GM21717 (cell line): ENCODE measurements around the gene STUB1.
A peak's percentile ranks its signal among the peaks of the same experiment; 100 is the strongest.

Source experiments
- ATAC-seq: cut with Tn5 transposase; IDR thresholded peaks from one replicate; pipeline ENCODE4 v1.9.1; 2021; ENCODE audit warnings: mild to moderate bottlenecking, moderate library complexity; ENCODE audit not compliant: unreplicated experiment

The STUB1 gene

DNA sequence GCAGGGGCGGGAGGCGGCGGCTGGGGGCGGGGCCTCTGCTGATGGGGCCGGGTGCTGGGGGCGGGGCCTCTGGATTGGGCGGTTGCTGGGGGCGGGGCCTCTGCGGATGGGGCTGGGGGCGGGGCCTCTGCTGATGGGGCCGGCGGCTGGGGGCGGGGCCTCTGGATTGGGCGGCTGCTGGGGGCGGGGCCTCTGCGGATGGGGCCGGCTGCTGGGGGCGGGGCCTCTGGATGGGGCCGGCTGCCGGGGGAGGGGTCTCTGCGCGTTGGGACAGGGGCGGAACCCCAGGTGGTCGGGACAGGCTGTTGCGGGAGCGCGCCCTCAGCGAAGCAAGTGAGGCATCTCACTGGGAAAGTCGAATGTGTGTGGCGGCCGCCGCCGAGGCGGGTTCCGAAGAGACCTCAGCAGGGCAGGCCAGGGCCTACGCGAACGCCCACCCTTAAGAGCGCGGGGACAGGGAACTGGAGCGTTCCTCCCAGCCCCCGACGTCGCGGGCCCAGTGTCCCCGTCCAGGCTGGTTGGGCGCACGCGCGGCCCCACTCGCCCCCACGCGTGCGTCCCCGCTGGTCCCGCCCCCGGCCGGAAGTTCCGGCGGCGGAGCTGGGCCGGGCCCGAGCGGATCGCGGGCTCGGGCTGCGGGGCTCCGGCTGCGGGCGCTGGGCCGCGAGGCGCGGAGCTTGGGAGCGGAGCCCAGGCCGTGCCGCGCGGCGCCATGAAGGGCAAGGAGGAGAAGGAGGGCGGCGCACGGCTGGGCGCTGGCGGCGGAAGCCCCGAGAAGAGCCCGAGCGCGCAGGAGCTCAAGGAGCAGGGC, at the start of gene STUB1:
Gene STUB1, plus strand, starts transcription at position 597 of the 811 bp plus-strand sequence. Its CDS starts 116 bp downstream, at position 713.
- peak; percentile 31 for ATAC-seq

- no peak for ATAC-seq
Measured at GRCh38 chr16:630815-631405, 49.3 kb upstream of the STUB1 start, which contains the start of gene WFIKKN1. TSS of gene WFIKKN1 (plus strand) at chr16:630985. CDS start at chr16:631254, 269 bp downstream.

DNA sequence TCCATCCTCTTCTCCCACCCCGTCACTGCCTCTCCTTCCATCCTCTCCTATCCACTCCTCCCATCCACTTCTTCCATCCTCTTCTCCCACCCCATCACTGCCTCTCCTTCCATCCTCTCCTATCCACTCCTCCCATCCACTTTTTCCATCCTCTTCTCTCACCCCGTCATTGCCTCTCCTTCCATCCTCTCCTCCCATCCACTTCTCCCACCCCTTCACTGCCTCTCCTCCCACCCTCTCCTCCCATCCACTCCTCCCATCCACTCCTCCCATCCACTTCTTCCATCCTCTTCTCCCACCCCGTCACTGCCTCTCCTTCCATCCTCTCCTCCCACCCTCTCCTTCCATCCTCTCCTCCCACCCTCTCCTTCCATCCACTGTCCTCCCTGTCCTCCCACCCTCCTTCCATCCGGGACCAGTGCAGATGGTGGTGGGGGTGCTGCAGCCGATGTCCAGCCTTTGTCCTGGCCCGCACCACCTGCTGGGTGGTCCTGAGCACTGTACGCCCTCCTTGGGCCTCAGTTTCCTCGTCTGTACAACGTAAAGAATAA, 48.3 kb upstream of the STUB1 start:
- no peak for ATAC-seq

DNA sequence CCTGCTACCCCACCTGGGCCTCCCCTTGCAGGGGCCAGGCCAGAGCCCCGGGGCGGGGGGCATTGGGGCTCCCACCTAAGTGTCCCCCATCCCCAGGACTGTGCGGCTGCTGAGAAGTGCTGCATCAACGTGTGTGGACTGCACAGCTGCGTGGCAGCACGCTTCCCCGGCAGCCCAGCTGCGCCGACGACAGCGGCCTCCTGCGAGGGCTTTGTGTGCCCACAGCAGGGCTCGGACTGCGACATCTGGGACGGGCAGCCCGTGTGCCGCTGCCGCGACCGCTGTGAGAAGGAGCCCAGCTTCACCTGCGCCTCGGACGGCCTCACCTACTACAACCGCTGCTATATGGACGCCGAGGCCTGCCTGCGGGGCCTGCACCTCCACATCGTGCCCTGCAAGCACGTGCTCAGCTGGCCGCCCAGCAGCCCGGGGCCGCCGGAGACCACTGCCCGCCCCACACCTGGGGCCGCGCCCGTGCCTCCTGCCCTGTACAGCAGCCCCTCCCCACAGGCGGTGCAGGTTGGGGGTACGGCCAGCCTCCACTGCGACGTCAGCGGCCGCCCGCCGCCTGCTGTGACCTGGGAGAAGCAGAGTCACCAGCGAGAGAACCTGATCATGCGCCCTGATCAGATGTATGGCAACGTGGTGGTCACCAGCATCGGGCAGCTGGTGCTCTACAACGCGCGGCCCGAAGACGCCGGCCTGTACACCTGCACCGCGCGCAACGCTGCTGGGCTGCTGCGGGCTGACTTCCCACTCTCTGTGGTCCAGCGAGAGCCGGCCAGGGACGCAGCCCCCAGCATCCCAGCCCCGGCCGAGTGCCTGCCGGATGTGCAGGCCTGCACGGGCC, 47.5 kb upstream of the STUB1 start:
- no peak for ATAC-seq

DNA sequence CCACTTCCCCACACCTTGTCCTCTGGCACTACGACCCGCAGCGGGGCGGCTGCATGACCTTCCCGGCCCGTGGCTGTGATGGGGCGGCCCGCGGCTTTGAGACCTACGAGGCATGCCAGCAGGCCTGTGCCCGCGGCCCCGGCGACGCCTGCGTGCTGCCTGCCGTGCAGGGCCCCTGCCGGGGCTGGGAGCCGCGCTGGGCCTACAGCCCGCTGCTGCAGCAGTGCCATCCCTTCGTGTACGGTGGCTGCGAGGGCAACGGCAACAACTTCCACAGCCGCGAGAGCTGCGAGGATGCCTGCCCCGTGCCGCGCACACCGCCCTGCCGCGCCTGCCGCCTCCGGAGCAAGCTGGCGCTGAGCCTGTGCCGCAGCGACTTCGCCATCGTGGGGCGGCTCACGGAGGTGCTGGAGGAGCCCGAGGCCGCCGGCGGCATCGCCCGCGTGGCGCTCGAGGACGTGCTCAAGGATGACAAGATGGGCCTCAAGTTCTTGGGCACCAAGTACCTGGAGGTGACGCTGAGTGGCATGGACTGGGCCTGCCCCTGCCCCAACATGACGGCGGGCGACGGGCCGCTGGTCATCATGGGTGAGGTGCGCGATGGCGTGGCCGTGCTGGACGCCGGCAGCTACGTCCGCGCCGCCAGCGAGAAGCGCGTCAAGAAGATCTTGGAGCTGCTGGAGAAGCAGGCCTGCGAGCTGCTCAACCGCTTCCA, 46.7 kb upstream of the STUB1 start:
- no peak for ATAC-seq

- ATAC-seq: no peak
Measured at GRCh38 chr16:634051-634670, 46.0 kb upstream of the STUB1 start.

GRCh38 chr16:634996-635395, 45.2 kb upstream of the STUB1 start:
- no peak for ATAC-seq

GRCh38 chr16:635573-636205, 44.5 kb upstream of the STUB1 start:
- ATAC-seq: peak; percentile 8

GRCh38 chr16:636206-637080, 43.8 kb upstream of the STUB1 start, which contains the start of gene METTL26:
TSS of gene METTL26 (minus strand) at chr16:636305. CDS start at chr16:636290, 15 bp downstream.
- peak; percentile 57 for ATAC-seq

GRCh38 chr16:637081-638018, 42.9 kb upstream of the STUB1 start:
- ATAC-seq: no peak

DNA sequence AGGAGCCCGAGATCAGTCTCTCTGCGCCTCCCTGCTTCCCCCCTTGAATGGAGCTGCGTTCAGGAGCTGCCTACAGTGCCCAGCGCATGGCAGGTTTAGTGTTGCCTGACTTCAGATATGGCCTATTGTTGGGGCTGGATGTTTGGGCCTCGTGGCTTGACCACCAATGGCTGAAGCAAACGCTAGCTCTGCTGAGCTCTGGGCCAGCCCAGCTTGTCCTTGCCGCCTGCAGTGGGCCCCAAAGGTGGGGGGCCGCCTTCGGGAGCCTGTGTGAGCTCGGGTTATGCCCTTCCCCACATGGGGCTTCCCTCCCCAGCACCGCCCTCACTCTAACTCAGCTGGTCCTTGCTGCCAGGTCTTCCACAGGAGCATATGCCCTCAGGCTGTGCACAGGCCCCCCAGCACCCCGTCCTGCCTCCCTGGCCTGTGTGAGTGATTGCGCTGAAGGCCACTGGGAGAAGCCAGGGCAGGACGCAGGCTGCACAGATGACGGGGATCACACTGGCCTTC, 42.1 kb upstream of the STUB1 start:
- ATAC-seq: no peak

DNA sequence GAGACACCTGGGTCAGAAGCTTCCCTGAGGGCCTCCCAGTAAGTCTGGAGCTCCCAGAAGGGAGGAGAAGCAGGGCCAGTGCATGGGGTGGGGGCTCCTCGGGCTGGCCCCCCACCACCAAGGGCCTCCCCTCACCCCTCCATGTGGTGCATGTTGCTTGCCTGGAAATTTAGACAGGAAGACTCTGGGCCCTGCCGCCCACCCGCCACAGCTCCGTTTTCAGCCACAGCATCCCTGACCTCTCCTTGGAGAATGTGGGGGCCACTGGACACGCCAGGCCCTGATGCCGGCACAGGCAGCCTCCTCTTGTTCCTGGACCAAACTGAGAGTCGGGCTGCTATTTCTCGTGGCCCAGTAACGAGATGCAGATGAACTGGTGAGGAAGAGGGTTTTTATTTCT, 41.4 kb upstream of the STUB1 start:
- ATAC-seq: no peak

DNA sequence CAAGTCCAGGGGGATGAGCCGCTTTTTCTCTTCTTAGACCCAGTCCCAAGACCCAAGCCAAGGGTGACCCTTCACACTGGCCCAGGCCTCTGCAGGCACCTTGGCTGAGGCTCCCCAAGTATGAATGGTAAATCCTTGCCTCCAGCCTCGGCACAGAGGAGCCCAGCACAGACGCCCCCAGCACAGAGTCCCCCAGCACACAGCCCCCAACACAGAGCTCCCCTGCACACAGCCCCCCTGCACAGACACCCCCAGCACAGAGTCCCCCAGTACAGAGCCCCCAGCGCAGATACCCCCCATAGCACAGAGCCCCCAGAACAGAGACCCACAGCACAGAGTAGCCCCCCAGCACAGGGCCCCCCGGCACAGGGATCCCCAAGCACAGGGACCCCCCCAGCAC, 39.6 kb upstream of the STUB1 start:
- ATAC-seq: no peak

- ATAC-seq: peak; percentile 46
Measured at GRCh38 chr16:641326-642188, 38.7 kb upstream of the STUB1 start, which contains the start of gene MCRIP2. TSS of gene MCRIP2 (plus strand) at chr16:641828. CDS start at chr16:641992, 164 bp downstream.

DNA sequence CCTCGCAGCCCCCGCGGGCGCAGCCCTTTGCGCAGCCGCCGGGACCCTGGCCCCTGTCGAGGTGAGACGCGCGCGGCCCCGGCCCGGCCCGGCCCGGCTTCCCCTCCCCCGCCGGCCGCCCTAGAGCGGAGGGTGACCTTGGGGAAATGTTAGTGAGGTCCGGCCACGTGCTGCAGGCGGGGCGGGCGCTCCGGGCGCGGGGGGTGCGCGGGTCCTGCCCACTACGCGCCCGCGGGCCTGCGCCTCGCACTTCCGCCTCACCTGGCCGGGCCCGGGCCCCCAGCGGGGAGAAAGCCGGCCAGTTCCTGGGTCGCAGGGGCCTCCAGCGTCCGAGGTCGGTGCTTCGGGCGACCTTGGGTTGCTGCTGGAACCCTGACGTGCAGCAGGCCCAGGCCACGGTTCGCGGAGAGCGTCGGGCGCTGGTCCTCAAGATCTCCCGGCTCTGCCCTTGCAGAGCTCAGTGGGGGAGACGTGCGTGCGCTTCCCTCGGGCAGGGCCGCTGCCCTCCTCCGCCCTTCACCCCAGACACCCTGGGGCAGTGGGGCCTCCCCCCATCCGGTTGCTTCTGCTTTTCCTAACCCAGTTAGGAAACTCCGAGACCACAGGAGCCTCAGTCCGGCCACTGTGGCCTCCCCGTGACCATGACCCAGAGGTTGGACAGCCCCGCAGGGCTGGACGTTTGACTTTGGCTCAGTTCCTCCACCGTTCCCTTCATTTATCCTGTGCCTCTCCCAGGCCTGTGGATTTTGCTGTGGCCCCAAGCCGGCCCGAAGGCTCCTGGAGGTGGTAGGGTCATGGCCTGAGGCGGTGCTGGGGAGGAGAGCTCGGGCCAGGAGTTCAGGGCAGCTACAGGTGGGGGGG, 37.8 kb upstream of the STUB1 start:
- ATAC-seq: peak; percentile 24
